Measurements from ENCODE around the gene OSBPL6. TPM values are rescaled to one million over a fixed set of nuclear protein-coding genes. Genes with fewer than 3 reads are reported as not detected.

OSBPL6 gene
- total and polyA plus RNA-seq, 2 of the 13 experiments (the other 11 are each of a cell fraction or from before 2014, with no cell fraction given): 0.03 to 0.11 TPM

GRCh38 chr2:178414266-178415247 lies 220.2 kb downstream of the OSBPL6 start (continued):
- no peak for TF ChIP-seq RARG (CRISPR knock-in tag; IDR thresholded peaks at IDR 0.05; ENCODE audit: low read depth)
- no peak for TF ChIP-seq ZNF546 (CRISPR knock-in tag; conservative IDR thresholded peaks at IDR 0.05)
- TF ChIP-seq ZNF543 (CRISPR knock-in tag; IDR thresholded peaks at IDR 0.05): no peak
- TF ChIP-seq, protein P1, sequence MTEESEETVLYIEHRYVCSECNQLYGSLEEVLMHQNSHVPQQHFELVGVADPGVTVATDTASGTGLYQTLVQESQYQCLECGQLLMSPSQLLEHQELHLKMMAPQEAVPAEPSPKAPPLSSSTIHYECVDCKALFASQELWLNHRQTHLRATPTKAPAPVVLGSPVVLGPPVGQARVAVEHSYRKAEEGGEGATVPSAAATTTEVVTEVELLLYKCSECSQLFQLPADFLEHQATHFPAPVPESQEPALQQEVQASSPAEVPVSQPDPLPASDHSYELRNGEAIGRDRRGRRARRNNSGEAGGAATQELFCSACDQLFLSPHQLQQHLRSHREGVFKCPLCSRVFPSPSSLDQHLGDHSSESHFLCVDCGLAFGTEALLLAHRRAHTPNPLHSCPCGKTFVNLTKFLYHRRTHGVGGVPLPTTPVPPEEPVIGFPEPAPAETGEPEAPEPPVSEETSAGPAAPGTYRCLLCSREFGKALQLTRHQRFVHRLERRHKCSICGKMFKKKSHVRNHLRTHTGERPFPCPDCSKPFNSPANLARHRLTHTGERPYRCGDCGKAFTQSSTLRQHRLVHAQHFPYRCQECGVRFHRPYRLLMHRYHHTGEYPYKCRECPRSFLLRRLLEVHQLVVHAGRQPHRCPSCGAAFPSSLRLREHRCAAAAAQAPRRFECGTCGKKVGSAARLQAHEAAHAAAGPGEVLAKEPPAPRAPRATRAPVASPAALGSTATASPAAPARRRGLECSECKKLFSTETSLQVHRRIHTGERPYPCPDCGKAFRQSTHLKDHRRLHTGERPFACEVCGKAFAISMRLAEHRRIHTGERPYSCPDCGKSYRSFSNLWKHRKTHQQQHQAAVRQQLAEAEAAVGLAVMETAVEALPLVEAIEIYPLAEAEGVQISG (CRISPR knock-in tag; IDR thresholded peaks at IDR 0.05): peak; percentile 88
- no peak for TF ChIP-seq AKAP8 (CRISPR knock-in tag; IDR thresholded peaks at IDR 0.05)
- no peak; the same call in 1 of the 2 replicates for TF ChIP-seq ZNF687 (CRISPR knock-in tag; IDR thresholded peaks at IDR 0.05)
- TF ChIP-seq REL (CRISPR knock-in tag; conservative IDR thresholded peaks at IDR 0.05): no peak
- TF ChIP-seq, protein P2, sequence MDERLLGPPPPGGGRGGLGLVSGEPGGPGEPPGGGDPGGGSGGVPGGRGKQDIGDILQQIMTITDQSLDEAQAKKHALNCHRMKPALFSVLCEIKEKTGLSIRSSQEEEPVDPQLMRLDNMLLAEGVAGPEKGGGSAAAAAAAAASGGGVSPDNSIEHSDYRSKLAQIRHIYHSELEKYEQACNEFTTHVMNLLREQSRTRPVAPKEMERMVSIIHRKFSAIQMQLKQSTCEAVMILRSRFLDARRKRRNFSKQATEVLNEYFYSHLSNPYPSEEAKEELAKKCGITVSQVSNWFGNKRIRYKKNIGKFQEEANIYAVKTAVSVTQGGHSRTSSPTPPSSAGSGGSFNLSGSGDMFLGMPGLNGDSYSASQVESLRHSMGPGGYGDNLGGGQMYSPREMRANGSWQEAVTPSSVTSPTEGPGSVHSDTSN (CRISPR knock-in tag; IDR thresholded peaks at IDR 0.05): no peak
- peak; percentile 62; the same call in 1 of the 2 replicates for TF ChIP-seq ZNF318 (CRISPR knock-in tag; IDR thresholded peaks at IDR 0.05)
- peak; percentile 51; the same call in 1 of the 2 replicates for TF ChIP-seq MIXL1 (CRISPR knock-in tag; IDR thresholded peaks at IDR 0.05)
